Left lung (tissue), 10 donors: Measurements from ENCODE around the gene BFSP2. TPM values are rescaled to one million over a fixed set of nuclear protein-coding genes. Genes with fewer than 3 reads are reported as not detected.

Source experiments
- ATAC-seq: fragments of 200-7000 bp; cut with Tn5 transposase; one replicate; pipeline ENCODE4 v1.9.1; 2020; ENCODE audit warnings: moderate library complexity
- DNase-seq, 4 donors: peaks; one replicate each; pipeline ENCODE4 v3.0.0-alpha.2; 2013 to 2020
- H3K27ac ChIP-seq, 2 donors: fragments of 200-600 bp; sonication (generic) in 1 of 2; one replicate each; pipeline versions ENCODE4 v1.5.0 to v1.8.0; 2020 to 2021
- H3K27me3 ChIP-seq, 2 donors: fragments of 200-600 bp; sonication (generic) in 1 of 2; one replicate each; pipeline versions ENCODE4 v1.5.0 to v1.8.0; 2020 to 2021
- H3K36me3 ChIP-seq, 2 donors: fragments of 200-600 bp; sonication (generic) in 1 of 2; one replicate each; pipeline versions ENCODE4 v1.5.0 to v1.8.0; 2020 to 2021
- H3K4me1 ChIP-seq, 2 donors: fragments of 200-600 bp; one replicate each; pipeline ENCODE4 v1.8.0; 2021
- H3K4me3 ChIP-seq, 2 donors: fragments of 200-600 bp; sonication (generic) in 1 of 2; one replicate each; pipeline versions ENCODE4 v1.5.0 to v1.8.0; 2020 to 2021; ENCODE audit warnings: mild to moderate bottlenecking in 1 of 2
- H3K9me3 ChIP-seq, 2 donors: fragments of 200-600 bp; sonication (generic) in 1 of 2; one replicate each; pipeline versions ENCODE4 v1.5.0 to v1.8.0; 2020 to 2021
- intact Hi-C, 2 donors: fragments of 100-400 bp; cut with DNase I; formaldehyde crosslinking; loops; one replicate each; pipeline versions ENCODE4 v1.11.2 to v1.14.2; 2022
- polyA plus RNA-seq, 6 donors: library from polyadenylated mRNA; unstranded; fragments of 120-200 nt; gene quantifications; one replicate each; pipeline ENCODE4 v1.2.1, GENCODE V29; 2013; ENCODE audit not compliant: insufficient read length in 6 of 6
- total RNA-seq, 2 donors: library from RNA; stranded (reverse); fragmentation: NEBNext Ultra II Directional; extraction: Animal tissue kit (Norgen Biotek cat#: 25700); gene quantifications; one replicate each; pipeline ENCODE4 v1.2.1, GENCODE V29; 2021
- TF ChIP-seq, protein P1 (sequence below), 2 donors: fragments of 200-600 bp; sonication (generic) in 1 of 2; IDR thresholded peaks; one replicate each; pipeline versions ENCODE4 v1.5.0 to v1.8.0; 2021; ENCODE audit warnings: antibody characterized with exemption in 2 of 2
- donor health status: DM: no; HTN: yes; CAD: no.
- donor health status: DM: no; HTN: no; CAD: no.

Gene BFSP2
- total and polyA plus RNA-seq, 8 donors, result not detected

GRCh38 chr3:133455281-133455680 is 55.4 kb downstream of the BFSP2 start:
- ATAC-seq (no peak), DNase-seq (no peak)
- Histone ChIP-seq H3K27ac (no peak overlapping the region), H3K27me3 (no peaks in the 10 kb centered on the region), H3K36me3 (no peaks in the 10 kb centered on the region), H3K9me3 (no peaks in the 10 kb centered on the region), H3K4me3 (no peak overlapping the region), H3K4me1 (no peaks in the 10 kb centered on the region)
- intact Hi-C loops, result no loop called here
- TF ChIP-seq, protein P1, sequence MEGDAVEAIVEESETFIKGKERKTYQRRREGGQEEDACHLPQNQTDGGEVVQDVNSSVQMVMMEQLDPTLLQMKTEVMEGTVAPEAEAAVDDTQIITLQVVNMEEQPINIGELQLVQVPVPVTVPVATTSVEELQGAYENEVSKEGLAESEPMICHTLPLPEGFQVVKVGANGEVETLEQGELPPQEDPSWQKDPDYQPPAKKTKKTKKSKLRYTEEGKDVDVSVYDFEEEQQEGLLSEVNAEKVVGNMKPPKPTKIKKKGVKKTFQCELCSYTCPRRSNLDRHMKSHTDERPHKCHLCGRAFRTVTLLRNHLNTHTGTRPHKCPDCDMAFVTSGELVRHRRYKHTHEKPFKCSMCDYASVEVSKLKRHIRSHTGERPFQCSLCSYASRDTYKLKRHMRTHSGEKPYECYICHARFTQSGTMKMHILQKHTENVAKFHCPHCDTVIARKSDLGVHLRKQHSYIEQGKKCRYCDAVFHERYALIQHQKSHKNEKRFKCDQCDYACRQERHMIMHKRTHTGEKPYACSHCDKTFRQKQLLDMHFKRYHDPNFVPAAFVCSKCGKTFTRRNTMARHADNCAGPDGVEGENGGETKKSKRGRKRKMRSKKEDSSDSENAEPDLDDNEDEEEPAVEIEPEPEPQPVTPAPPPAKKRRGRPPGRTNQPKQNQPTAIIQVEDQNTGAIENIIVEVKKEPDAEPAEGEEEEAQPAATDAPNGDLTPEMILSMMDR (IDR thresholded peaks at IDR 0.05), result no peak

DNA sequence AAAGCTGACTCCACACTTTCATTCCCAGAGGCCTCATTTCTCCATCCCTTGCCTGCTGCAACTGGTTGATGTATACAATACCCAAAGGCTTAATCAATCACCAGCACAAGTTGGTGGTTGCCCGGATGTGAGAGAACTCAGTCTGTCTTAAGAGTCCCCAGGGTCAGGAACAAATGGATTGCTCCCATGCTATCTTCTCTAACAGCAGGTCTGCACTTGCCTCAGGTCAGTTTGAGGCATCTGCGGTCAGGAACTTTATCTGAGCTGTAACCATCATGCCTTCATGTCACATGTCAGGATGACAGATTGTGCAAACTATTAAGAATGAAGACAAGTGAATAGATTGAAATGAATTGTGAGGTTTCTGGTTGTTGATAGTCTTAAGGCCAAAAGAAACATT is 56.1 kb downstream of the BFSP2 start:
- DNase-seq (no peak), ATAC-seq (no peak)
- Histone ChIP-seq H3K4me1 (no peaks in the 10 kb centered on the region), H3K36me3 (no peaks in the 10 kb centered on the region), H3K27me3 (no peaks in the 10 kb centered on the region), H3K9me3 (no peaks in the 10 kb centered on the region), H3K4me3 (no peak overlapping the region), H3K27ac (no peak overlapping the region)
- TF ChIP-seq, protein P1 (IDR thresholded peaks at IDR 0.05), result no peak
- intact Hi-C loops, result no loop called here

DNA sequence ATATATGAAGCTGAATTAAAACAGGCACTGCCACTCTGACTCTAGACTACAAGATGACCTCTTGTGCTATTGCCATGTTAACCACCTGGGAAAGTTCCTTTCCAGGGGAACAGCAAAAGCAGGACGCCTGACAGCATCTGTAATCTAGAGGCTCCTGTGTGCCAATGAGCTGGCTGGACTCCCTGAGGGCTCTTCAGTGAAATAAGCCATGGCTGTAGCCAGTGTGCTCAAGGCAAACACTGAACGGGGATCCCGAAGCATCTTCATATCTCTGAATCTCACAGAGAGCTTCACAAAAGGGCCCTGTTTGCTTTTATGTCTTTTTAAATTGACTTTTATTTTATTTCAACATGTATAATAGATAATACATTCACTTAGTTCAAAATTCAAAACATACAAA is 57.2 kb downstream of the BFSP2 start:
- Histone ChIP-seq H3K4me3 (no peak overlapping the region), H3K9me3 (no peaks in the 10 kb centered on the region), H3K27me3 (no peaks in the 10 kb centered on the region), H3K36me3 (no peaks in the 10 kb centered on the region), H3K4me1 (no peaks in the 10 kb centered on the region), H3K27ac (no peak overlapping the region)
- DNase-seq, result no peak
- intact Hi-C loops, result no loop called here
- TF ChIP-seq, protein P1 (IDR thresholded peaks at IDR 0.05), result no peak
- no peak for ATAC-seq

- intact Hi-C loops, result no loop called here
- Histone ChIP-seq H3K27ac (no peak overlapping the region), H3K4me3 (no peak overlapping the region), H3K27me3 (no peaks in the 10 kb centered on the region), H3K36me3 (no peaks in the 10 kb centered on the region), H3K9me3 (no peaks in the 10 kb centered on the region), H3K4me1 (no peaks in the 10 kb centered on the region)
- ATAC-seq, result no peak
- DNase-seq, result no peak
- TF ChIP-seq, protein P1 (IDR thresholded peaks at IDR 0.05), result no peak
Measured at GRCh38 chr3:133457465-133458067, 57.7 kb downstream of the BFSP2 start.

GRCh38 chr3:133459400-133459799 is 59.5 kb downstream of the BFSP2 start:
- H3K9me3 ChIP-seq, result no peaks in the 10 kb centered on the region
- no peak overlapping the region for H3K27ac ChIP-seq
- H3K27me3 ChIP-seq, result no peaks in the 10 kb centered on the region
- ATAC-seq (peak; percentile 90), DNase-seq (peak in 2 of 4 donors; percentile 31 to 46)
- intact Hi-C loops, result no loop called here
- no peaks in the 10 kb centered on the region for H3K36me3 ChIP-seq
- no peak overlapping the region for H3K4me3 ChIP-seq
- TF ChIP-seq, protein P1 (IDR thresholded peaks at IDR 0.05), result no peak
- H3K4me1 ChIP-seq, result no peaks in the 10 kb centered on the region
